ENCODE data around the gene ECHS1. TPM values are rescaled to one million over a fixed set of nuclear protein-coding genes. Genes with fewer than 3 reads are reported as not detected.

The ECHS1 gene
- polyA plus RNA-seq, 1 of the 3 experiments (the other 2 are of a cell fraction) = 97.8 TPM

DNA sequence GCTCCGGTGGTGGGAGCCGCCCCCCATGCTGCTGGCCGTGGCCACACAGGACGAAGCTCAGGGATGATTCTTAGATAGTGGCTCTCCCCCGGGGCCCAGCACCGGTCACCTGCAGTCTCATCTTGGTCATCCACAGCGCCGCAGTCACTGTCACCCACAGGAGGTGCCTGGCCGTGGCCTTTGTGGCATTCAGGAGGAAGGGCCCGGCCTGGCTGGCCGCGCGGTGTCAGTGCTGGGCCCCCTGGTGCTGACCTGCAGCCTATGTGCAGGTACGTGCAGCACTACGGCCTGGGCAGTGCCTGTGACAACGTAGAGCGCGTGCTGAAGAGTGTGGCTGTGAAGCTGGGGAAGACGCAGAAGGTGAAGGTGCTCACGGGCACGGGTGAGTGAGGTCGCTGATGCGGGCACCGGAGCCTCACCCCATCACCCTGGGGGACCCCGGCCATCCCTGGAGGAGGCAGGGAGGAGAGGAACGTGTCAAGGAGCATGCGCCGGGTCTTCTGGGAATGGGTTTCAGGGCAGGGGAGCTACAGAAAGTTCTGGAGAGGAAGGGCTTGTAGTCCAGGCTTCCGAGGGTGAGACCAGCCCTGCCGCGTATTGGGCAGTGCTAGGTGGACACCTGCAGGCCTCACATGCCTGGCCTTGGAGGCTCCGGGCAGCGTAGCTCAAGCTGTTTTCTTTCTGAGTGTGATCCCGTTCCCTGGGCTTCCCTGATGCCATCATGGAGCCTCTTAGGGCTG is 46.2 kb upstream of the ECHS1 start:
- Histone ChIP-seq H3K27me3 (ENCODE audit: insufficient read depth) (no peaks in the 10 kb centered on the region), H3K27ac (ENCODE audit: low read depth in 2 of 2, low read length in 1 of 2) (no peak overlapping the region), H3K9ac (no peak overlapping the region), H3K79me2 (ENCODE audit: insufficient read depth) (no peaks in the 10 kb centered on the region; the same call in 1 of the 2 replicates), H2AFZ (ENCODE audit: low read depth) (no peak overlapping the region), H3K9me3 (no peaks in the 10 kb centered on the region), H4K20me1 (ENCODE audit: insufficient read depth) (peaks cover 20% of the 10 kb centered on the region; the same call in 1 of the 2 replicates), H3K4me2 (no peak overlapping the region), H3K4me3 (ENCODE audit: low read depth in 2 of 2, low read length in 1 of 2) (no peak overlapping the region), H3K4me1 (ENCODE audit: control insufficient read depth in 1 of 2, insufficient read depth in 2 of 2, low read depth in 1 of 2, low read length in 1 of 2) (no peaks in the 10 kb centered on the region; a peak in 1 of 4 replicates), H3F3A (replicated peaks; ENCODE audit: insufficient read depth) (no peaks in the 10 kb centered on the region), H3K9me2 (no peaks in the 10 kb centered on the region), H3K36me3 (replicated peaks in 1 of 2; ENCODE audit: control insufficient read depth in 1 of 2, insufficient read depth in 2 of 2, low read length in 1 of 2) (peaks cover 6 to 30% of the 10 kb centered on the region in 2 experiments)
- CTCF ChIA-PET = interaction anchor here (1.8 kb wide), 1 partner anchor 90 kb away, joined by 10 read pairs; no protein-coding TSS in a partner anchor
- 89% methylated on average over 21 of the region's 34 CpGs for WGBS (ENCODE audit: low lambda C conversion rate)
- TF ChIP-seq RXRA (IDR thresholded peaks at IDR 0.05; ENCODE audit: borderline replicate concordance, low read depth) (no peak), FOXJ3 (CRISPR knock-in tag; IDR thresholded peaks at IDR 0.05) (no peak), TCF12 (IDR thresholded peaks at IDR 0.05) (no peak), SIN3A (IDR thresholded peaks at IDR 0.05; ENCODE audit: borderline replicate concordance, low read depth, low read length) (no peak), GABPA (IDR thresholded peaks at IDR 0.05; ENCODE audit: low read depth) (no peak), TAF1 (IDR thresholded peaks at IDR 0.05; ENCODE audit: borderline replicate concordance, low read depth, low read length) (no peak), ELF1 (IDR thresholded peaks at IDR 0.05) (no peak), CHD2 (IDR thresholded peaks at IDR 0.05; ENCODE audit: low read length, partially characterized antibody) (no peak), TEAD4 (IDR thresholded peaks at IDR 0.05; ENCODE audit: borderline replicate concordance, insufficient read depth) (no peak), NRF1 (IDR thresholded peaks at IDR 0.05; ENCODE audit: low read depth, low read length) (no peak), FOXM1 (IDR thresholded peaks at IDR 0.05; ENCODE audit: low read depth) (no peak), NFIC (IDR thresholded peaks at IDR 0.05; ENCODE audit: borderline replicate concordance) (no peak)
- TF ChIP-seq, protein P1, sequence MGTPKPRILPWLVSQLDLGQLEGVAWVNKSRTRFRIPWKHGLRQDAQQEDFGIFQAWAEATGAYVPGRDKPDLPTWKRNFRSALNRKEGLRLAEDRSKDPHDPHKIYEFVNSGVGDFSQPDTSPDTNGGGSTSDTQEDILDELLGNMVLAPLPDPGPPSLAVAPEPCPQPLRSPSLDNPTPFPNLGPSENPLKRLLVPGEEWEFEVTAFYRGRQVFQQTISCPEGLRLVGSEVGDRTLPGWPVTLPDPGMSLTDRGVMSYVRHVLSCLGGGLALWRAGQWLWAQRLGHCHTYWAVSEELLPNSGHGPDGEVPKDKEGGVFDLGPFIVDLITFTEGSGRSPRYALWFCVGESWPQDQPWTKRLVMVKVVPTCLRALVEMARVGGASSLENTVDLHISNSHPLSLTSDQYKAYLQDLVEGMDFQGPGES (IDR thresholded peaks at IDR 0.05; ENCODE audit: low read depth, low read length) = no peak
- TF ChIP-seq, protein P2, sequence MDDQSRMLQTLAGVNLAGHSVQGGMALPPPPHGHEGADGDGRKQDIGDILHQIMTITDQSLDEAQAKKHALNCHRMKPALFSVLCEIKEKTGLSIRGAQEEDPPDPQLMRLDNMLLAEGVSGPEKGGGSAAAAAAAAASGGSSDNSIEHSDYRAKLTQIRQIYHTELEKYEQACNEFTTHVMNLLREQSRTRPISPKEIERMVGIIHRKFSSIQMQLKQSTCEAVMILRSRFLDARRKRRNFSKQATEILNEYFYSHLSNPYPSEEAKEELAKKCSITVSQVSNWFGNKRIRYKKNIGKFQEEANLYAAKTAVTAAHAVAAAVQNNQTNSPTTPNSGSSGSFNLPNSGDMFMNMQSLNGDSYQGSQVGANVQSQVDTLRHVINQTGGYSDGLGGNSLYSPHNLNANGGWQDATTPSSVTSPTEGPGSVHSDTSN (IDR thresholded peaks at IDR 0.05) = no peak
- POLR2A ChIA-PET = no interaction called here
- DNase-seq = no peak

DNA sequence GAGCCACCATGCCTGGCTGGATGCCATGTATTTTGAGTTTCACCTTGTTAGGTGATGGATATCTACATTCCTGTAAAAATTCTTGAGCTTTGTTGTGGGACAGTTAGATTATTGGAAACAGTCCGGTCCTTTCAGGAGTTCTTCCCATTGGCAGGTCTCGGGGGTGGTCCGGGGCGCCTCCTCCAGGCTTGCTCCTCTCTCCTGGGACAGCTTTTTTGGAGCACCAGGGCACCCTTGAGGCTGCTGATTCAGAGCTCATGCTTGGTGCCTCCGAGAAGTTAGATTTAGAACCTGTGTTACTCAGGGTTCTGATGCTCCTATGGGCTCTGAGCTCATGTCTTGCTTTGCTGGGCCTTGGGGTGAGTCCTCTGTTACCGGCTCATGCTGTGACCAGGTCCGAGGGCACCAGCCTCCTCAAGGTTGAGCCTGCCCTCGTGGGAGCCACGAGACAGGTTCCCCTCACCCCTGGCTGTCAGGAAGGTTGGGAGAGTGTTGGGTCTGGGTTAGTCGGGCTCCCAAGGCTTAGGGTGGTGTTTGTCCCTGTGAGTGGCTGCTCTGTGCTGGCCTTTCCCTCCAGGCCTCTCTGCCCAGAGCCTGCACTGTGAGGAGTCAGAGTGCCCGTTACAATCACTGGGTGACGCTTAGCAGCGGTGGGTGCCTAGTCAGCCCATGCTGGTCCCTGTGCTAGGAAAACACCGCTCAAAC is 45.3 kb upstream of the ECHS1 start:
- TF ChIP-seq SMC3 (IDR thresholded peaks at IDR 0.05; ENCODE audit: low read depth, low read length) = no peak
- TF ChIP-seq EP300 (IDR thresholded peaks at IDR 0.05; ENCODE audit: borderline replicate concordance in 1 of 2, low read depth in 1 of 2, low read length in 1 of 2) = no peak
- TF ChIP-seq NFIC (IDR thresholded peaks at IDR 0.05; ENCODE audit: borderline replicate concordance) = no peak
- TF ChIP-seq, protein P3, sequence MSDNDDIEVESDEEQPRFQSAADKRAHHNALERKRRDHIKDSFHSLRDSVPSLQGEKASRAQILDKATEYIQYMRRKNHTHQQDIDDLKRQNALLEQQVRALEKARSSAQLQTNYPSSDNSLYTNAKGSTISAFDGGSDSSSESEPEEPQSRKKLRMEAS (IDR thresholded peaks at IDR 0.05; ENCODE audit: low read depth) = no peak
- no peak for TF ChIP-seq TAF1 (IDR thresholded peaks at IDR 0.05; ENCODE audit: borderline replicate concordance, low read depth, low read length)
- no peak for TF ChIP-seq POLR2AphosphoS5 (IDR thresholded peaks at IDR 0.05; ENCODE audit: low read depth, low read length)
- TF ChIP-seq GABPA (IDR thresholded peaks at IDR 0.05; ENCODE audit: low read depth) = no peak
- TF ChIP-seq MXI1 (IDR thresholded peaks at IDR 0.05; ENCODE audit: low read depth, low read length) = no peak
- TF ChIP-seq FOXJ3 (CRISPR knock-in tag; IDR thresholded peaks at IDR 0.05) = no peak
- TF ChIP-seq, protein P1 (IDR thresholded peaks at IDR 0.05; ENCODE audit: low read depth, low read length) = no peak
- TF ChIP-seq ELF1 (IDR thresholded peaks at IDR 0.05) = no peak
- TF ChIP-seq, protein P2 (IDR thresholded peaks at IDR 0.05) = no peak
- CTCF ChIA-PET = no interaction called here
- no peaks in the 10 kb centered on the region for H3K9me3 ChIP-seq
- H3K36me3 ChIP-seq (replicated peaks in 1 of 2; ENCODE audit: control insufficient read depth in 1 of 2, insufficient read depth in 2 of 2, low read length in 1 of 2) = peaks cover 10 to 30% of the 10 kb centered on the region in 2 experiments
- H3K79me2 ChIP-seq (ENCODE audit: insufficient read depth) = peaks cover 3% of the 10 kb centered on the region; the same call in 1 of the 2 replicates
- POLR2A ChIA-PET = no interaction called here
- no peak overlapping the region for H3K27ac ChIP-seq (ENCODE audit: low read depth in 2 of 2, low read length in 1 of 2)
- 96% methylated on average over 10 of the region's 14 CpGs for WGBS (ENCODE audit: low lambda C conversion rate)
- H3K9ac ChIP-seq = no peak overlapping the region
- H3K27me3 ChIP-seq (ENCODE audit: insufficient read depth) = no peaks in the 10 kb centered on the region
- no peak overlapping the region for H2AFZ ChIP-seq (ENCODE audit: low read depth)
- peaks cover 20% of the 10 kb centered on the region; the same call in 1 of the 2 replicates for H4K20me1 ChIP-seq (ENCODE audit: insufficient read depth)
- H3K4me3 ChIP-seq (ENCODE audit: low read depth in 2 of 2, low read length in 1 of 2) = no peak overlapping the region
- H3F3A ChIP-seq (replicated peaks; ENCODE audit: insufficient read depth) = no peaks in the 10 kb centered on the region
- DNase-seq = no peak
- H3K4me2 ChIP-seq = no peak overlapping the region
- H3K9me2 ChIP-seq = no peaks in the 10 kb centered on the region
- no peaks in the 10 kb centered on the region; a peak in 1 of 4 replicates for H3K4me1 ChIP-seq (ENCODE audit: control insufficient read depth in 1 of 2, insufficient read depth in 2 of 2, low read depth in 1 of 2, low read length in 1 of 2)
